HG03039 (cell line): ENCODE data around the gene GDNF.
"Not testable (repeated sequence)": the region's sequence is repeated elsewhere in the genome, so short reads cannot be mapped to it uniquely, and the experiment has no call there.

ENCODE experiments used
- ATAC-seq: cut with Tn5 transposase; IDR thresholded peaks from one replicate; pipeline ENCODE4 v1.9.1; 2021; ENCODE audit warnings: mild to moderate bottlenecking, moderate library complexity; ENCODE audit not compliant: unreplicated experiment

The GDNF gene

DNA sequence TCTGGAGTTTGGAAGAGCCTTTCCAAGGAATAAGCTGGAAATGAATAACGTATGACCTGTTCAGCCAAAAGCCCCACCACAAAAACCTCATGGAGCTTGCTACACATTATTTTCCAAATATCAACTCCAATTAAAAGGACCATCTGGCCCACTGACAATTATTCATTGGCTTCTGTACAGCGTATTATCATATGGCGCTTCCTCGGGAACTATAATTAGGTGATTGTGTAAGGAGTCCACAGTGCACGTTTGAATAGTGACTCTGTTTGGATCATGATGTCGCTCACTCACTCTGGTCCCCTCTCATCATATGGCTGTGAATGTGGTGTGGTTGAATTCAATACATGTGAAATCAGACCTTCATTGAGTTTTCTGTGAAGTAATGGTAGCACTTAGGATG, 52.1 kb downstream of the GDNF start:
- ATAC-seq = no peak

- ATAC-seq = no peak
Observed at GRCh38 chr5:37786862-37787519, 52.9 kb downstream of the GDNF start.

DNA sequence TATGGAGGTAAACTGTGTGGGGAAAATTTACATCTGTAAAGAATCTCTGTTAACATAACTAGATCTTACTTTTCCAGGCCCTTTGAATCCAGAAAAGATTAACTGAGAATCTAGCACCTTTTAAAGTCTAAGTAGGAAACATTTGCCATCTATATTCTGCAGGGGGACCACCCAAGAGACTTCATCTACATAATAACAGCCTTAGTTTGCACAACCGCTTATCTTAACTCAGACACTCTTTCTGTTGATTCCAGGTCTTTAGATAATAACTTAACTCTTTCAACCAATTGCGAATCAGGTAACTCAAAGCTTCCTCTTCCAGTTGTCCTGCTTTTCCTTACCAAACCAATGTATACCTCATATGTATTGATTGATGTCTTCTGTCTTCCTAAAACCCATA, 53.4 kb downstream of the GDNF start:
- no peak for ATAC-seq

DNA sequence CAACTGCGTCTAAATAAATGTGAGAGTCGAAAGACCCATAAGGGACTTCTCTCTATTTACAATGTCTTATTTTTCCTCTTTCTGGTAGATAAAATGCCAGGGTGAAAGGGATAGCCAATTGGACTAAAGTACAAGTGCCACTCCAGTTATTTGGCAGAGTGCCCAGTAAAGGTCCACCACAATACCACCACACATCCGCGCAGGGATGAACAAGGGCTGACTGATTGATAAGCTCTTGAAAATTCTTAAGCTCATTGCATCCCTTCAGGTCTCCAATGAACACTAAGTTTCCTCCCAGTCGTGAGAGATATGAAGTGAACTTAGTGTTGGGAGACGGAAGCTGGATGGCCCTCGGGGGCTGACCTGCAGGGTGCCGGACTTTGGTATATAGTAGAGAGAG, 58.4 kb downstream of the GDNF start:
- not testable (repeated sequence) for ATAC-seq

DNA sequence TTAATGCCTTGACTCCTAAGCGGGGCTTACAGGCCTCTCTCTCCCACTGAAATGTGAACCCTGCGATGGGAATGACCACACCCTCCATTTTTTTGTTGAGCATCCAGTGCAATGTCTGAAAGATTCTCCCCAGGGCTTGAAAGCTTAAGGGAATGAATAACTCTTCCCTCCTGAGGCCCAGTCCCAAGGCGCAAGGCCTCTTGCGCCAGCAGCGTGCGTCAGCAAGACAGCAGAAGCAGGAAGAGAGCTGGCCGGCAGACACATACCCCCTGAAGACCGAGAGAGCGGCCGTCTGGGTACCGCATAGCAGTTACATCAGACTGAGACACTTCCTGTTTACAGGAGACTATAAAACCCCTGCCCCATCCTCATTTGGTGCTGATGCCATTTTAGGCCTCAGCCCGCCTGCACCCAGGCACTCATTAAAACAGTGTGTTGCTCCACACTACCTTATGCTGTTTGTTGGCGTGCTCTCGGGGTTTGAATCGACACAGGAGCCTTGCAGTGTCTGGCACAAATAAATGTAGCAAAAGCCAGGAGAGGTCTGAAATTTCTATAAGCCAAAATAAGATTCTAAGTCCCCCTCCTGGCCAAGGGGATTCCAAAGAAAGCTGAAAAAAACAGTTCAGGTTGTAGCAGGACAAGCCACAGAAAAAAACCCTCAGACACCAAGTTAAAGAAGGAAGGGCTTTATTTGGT, 62.3 kb downstream of the GDNF start:
- ATAC-seq = no peak

- ATAC-seq = no peak
Observed at GRCh38 chr5:37776826-37777225, 63.0 kb downstream of the GDNF start.

- ATAC-seq = no peak
Observed at GRCh38 chr5:37774912-37775483, 64.8 kb downstream of the GDNF start.

DNA sequence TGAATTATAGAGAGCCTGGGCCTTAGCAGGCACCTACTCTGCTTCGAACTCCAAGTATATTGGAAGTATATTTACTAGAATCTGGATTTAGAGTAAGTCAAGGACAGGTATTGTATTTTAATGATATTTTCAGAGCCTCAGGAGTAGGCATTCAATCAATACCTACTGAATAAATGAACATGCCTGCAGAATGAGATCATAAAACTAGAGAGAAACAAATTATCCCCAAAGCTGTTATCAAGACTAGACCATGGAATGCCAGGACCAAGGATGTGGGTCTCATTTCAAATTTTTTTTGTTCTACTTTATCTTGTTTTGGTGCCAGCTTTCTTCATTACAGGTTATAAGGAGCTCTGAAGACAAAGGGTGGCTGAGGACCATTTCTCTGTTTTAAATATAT, 66.0 kb downstream of the GDNF start:
- ATAC-seq = no peak

- ATAC-seq = no peak
Observed at GRCh38 chr5:37772255-37772654, 67.6 kb downstream of the GDNF start.

GRCh38 chr5:37771731-37772130, 68.1 kb downstream of the GDNF start:
- ATAC-seq = no peak

DNA sequence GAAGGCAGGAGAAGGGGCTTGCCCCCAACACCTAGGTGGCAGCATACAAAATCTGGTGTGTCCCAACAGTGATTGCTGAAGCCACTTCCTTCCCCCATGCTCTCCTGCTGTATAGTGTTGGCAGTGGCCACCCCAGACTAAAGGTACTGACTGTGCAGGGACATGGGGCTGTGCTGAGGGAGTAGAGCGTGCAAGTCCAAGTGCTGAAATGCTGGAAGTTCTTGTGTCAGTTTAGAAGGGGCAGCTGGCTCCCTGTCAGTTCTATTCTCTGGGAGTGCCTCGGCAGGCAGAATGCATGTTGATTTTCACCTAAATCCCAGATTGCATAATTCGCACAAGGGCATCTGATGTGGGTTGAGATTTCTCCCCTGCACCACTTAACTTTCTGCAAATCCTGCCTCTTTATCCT, 68.6 kb downstream of the GDNF start:
- no peak for ATAC-seq

- no peak for ATAC-seq
Observed at GRCh38 chr5:37770786-37771185, 69.1 kb downstream of the GDNF start.

GRCh38 chr5:37769840-37770239, 70.0 kb downstream of the GDNF start:
- ATAC-seq = no peak

GRCh38 chr5:37769108-37769507, 70.7 kb downstream of the GDNF start:
- no peak for ATAC-seq

- ATAC-seq = no peak
Observed at GRCh38 chr5:37768371-37768770, 71.5 kb downstream of the GDNF start.

GRCh38 chr5:37767961-37768360, 71.9 kb downstream of the GDNF start:
- ATAC-seq = no peak

- ATAC-seq = no peak
Observed at GRCh38 chr5:37767251-37767650, 72.6 kb downstream of the GDNF start.
